Activated T-cell treated with anti-CD3 and anti-CD28 coated beads, Interleukin-2, amount 50 U/mL, for 1 hour (primary cell): ENCODE data around the gene SLC6A19.
"Not testable (repeated sequence)": the region's sequence is repeated elsewhere in the genome, so short reads cannot be mapped to it uniquely, and the experiment has no call there.

Experiments
- DNase-seq: peaks from one replicate; pipeline ENCODE4 v3.0.0-alpha.2; 2020

SLC6A19 gene

DNA sequence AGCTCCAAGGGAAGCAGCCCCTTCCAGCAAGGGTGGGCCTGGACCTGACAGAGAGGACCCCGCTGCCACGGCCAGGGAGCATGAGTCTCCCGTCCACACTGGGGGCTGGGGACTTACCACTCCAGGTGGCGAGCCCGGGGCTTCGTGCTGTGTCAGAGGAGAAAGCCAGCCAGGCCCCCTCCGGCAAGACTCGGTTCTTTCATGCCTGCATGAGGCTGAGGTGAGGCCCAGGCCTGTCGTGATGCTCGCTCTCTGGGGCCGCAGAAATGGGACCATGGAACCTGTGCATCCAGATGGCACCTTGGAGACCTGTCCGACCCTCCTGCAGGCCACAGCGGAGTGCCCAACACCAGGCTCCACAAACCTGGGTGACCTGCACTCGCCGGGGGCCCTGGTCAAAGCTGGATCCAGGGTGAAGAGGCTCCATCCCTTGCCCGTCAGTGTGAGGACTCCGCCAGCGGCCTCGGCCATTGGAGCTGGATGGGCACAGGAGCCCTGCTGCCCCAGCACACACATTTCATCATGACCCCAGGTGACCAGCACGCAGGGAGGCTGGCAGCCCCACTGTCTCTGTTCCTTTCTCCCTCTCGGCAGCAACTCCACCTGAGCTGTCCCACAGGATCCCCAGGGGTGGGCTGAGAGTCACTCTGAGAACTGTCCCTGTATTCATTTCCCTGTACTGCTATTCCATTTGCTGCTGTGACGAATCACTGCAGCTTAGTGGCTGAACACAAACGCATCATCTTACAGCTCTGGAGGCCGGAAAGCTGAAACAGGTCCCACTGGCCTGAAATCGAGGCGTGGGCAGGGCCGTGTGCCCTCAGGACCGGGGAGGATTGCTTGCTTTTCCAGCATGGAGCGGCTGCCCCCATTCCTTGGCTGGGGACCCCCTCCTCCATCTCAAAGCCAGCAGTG, 48.2 kb downstream of the SLC6A19 start:
- no peak for DNase-seq

DNA sequence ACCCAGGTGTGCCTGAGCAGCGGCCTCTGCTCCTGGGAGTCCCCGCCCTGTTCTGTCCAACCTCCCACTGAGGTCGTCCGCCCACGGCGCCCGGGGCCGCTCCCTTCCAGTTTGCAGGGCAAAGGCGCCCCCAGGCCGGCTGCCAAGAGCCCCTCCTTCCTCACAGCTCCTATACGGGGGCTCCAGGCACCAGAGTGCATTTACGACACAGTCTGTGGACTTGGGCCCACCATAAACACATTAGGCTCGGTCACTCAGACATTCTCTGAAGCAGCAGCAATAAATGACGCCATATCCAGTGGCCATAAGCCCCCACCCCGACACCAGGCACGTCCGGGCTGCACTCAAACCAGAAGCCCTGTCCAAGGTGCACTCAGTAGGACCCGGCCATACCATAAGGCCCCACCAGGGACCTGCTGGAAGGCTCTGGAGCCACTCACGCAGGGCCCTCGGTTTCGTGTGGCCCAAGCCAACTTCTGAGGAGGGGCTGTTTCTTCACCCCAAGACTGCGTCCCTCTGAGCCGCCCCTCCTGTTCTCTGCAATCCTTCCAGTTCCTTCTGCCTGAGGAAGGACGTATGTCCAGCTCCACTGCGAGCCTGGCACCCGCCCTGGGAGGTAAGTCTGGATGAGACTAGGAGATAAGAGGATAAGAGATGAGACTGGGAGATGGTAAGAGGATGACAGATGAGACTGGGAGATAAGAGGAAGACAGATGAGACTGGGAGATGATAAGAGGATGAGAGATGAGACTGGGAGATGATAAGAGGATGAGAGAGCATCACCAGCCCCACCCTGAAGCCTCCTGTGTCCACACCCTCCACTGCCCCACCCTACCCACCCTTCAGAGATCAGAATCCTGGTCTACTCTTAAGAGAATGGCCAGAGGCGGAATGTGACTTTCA, 50.5 kb downstream of the SLC6A19 start:
- no peak for DNase-seq

DNA sequence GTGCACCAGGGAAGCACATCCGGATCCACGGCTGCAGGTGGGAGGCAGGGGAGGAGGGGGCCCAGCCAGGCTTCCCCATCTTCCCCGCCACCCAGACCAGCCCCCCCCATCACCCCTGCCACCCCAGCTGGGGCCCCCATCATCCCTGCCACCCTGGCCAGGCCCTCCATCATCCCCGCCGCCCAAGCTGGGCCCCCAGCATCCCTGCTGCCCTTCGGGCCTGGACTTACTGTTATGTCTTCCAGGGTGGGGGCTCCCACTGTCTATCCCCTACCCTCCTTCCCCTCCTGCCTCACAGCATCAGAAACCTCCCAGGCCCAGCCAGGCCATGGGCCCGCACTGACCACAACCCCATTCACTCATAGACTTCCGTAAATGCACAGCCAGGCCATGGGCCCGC, 51.3 kb downstream of the SLC6A19 start:
- no peak for DNase-seq

DNA sequence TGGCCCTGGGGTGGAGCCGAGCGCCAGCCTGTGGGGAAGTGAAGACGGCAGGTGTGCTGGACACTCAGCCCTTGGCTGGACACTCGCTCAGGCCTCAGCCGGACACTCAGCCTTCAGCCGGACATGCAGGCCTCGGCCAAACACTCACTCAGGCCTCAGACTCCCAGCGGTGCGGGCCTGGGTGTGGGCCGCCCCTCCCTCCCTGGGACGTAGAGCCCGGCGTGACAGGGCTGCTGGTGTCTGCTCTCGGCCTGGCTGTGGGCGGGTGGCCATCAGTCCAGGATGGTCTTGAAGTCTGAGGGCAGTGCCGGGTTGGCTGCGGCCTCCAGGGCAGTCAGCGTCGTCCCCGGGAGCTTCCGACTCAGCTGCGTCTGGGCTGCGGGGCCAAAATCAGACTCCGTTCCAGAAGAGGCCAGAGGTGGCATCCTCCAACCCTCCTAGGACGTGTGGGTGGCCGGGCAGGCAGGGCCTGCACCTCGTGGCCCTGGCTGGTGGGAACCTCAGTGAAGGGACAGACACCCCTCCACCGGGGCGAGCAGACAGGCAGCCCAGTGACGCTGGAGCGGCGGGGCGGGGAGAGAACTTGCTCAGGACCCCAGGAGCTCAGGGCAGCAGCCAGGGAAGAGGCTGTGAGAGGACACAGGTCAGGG, 52.2 kb downstream of the SLC6A19 start:
- DNase-seq, result no peak

DNA sequence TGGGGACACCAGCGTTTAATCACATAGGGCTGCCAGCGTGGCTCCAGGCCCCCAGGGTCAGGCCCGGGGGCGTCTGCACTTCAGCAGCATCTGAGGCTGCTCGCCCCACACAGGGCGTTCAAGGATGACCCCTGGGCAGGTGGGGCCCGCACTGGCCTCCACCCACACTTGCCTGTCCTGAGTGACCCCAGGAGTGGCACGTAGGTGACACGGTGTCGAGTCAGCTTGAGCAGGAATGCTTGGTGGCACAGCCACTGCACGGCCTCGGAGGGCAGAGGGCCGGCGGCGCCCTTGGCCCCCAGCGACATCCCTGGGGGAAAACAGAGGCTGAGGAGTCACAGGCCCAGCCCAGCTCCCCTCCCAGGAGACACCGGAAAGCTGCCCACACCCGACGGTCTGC, 52.8 kb downstream of the SLC6A19 start:
- no peak for DNase-seq

DNA sequence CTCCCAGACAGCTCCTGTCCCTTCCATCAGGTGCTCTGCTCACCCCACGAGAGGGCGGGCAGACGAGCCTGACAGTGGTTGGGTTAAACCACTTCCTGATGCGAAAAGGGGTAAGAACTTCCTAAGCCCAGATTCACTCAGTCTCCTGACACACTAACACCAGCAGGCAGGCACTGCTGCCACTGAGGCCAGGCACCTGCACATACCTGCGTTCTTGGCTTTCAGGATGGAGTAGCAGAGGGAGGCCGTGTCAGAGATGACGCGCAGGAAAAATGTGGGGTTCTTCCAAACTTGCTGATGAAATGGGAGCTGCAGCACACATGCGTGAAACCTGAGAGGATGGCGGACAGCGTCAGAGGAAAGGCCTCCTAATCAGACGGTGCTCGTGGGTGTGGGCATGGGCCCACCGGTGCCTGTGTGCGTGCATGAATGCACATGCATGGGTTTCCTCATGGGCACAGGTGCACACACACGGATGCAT, 53.7 kb downstream of the SLC6A19 start:
- DNase-seq, result peak; percentile 56

DNA sequence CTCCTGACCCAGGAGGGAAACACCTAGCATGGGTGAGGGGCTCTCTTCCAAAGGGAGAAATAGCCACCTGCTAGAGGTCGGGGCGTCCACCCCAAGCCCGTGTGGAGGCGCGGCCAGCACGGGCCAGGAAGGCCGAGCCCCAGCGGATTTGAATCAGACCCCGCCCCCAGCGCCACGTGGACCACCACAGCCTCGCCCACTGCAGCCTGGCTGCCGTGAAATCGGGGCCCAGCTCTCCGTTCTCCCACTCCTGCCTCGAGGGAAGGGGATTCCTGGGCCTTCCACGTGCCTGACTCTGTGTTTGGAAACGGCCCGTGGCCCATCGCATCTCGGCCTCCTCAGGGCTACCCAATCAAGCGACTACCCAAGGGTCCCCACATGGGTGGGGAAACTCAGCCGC, 55.4 kb downstream of the SLC6A19 start:
- no peak for DNase-seq

DNA sequence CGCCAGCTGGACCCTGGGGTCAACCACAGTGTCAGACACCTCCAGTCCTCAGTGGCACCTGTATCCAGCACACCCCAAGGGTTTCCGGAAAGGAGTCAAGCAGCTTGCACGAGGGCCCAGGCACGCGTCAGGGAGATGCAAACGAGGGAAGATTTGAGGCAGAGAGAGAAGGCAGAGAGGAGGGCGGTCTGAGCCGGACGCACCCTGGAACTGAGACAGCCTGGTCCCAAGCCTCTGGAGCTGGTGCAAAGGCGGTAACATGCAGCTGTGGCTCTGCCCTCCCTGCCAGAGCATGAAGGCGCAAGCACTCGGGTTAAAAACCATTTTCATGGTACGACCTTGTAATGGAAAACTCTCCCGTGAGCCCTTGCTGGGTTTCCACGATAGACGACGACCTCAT, 56.0 kb downstream of the SLC6A19 start:
- DNase-seq, result no peak

DNA sequence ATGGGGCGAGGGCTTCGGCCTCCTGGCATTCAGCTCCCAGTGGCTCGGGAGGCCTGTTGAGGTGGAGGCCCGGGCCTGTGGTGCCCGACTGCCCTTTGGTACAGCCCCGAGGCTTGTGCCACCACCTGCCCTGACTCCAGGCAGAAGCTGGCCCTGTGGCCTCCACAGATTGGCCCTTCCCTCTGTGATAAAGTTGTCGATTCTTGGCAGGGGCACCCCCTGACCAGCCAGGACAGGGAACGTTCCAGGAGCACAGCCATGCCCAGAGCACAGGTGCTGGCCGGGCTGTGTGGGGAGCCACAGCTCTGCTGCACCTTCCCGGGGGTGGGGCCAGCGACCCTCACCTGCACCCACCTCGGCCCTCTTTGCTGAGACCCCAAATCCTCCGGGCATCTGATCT, 56.4 kb downstream of the SLC6A19 start:
- DNase-seq, result no peak

DNA sequence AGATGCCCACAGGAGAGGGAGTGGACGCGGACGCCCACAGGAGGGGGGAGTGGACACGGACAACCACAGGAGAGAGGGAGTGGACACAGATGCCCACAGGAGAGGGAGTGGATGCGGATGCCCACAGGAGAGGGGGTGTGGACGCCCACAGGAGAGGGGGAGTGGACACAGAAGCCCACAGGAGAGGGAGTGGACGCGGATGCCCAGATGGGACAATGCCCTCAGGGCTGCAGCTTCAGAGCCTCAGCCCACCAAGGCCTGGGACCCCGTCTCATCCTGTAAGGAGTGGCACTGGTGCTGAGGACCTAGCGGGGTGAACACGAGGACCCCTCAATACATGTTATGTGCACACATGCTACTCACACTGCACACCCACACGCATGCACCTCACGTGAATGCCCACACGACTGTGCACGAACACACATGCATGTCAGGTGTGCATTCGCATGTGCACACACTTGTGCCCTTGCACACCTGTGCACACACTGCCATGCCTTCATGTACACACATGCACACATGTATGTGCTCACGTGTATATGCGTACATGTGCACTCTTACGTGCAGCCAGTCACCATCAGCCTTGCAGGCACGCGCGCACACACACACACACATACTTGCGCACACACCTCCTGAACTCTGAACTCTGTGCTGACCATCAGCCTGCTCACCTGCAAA, 58.5 kb downstream of the SLC6A19 start:
- no peak for DNase-seq

DNA sequence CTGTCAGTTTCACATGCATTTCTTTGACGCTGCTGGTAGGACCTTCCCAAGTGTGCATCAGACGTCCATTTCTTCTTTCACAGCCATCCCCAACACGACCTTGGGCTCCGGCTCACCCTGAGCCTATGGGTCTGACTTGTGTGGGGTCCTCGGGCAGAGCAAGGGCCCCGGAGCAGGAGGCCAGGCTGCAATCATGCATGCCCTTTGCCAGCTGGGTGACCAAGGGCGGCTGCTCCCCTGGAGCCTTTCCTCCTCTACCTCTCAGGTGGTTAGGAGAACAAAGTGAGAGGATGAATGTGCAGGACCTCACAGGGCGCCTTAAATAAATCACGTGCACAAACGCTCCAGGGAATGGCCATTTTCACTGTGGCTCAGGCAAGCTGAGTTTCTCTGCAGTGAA, 60.2 kb downstream of the SLC6A19 start:
- no peak for DNase-seq

DNA sequence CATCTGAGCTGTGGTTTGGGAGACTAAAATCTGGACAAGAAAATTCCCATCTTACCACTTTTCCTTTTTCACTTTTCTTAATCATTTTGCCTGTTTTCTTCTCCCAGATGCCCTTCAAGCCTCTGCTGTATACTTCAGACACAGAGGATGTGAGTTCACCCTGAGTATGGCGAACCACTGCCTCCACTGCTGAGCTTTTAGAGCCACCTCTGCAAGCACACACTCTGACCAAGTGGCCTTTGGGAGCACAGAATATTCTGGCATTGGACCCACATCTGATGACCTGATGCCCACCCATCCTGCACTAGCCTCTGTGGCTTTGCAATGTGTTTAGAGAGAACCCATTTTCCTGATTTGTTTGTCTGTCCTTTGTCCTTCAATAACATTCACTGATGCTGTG, 61.0 kb downstream of the SLC6A19 start:
- DNase-seq, result no peak

DNA sequence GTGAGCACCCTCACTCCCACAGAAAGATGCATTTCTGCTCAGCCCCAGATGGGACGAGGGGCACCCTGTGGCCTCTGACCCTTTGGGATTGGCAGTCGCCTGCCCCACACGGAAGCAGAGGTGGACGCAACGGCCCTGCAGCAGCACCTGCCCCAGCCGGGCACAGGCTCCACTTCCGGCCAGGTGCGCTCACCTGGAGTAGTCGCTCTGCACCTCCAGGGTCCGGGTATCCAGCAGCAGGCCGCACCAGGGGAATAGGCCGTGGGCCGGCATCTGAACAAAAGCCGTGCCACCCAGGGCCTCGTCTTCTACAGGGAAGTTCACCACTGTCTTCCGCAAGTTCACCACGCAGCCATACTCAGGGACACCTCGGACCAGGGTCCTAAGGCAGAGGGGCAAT, 62.8 kb downstream of the SLC6A19 start:
- no peak for DNase-seq

DNA sequence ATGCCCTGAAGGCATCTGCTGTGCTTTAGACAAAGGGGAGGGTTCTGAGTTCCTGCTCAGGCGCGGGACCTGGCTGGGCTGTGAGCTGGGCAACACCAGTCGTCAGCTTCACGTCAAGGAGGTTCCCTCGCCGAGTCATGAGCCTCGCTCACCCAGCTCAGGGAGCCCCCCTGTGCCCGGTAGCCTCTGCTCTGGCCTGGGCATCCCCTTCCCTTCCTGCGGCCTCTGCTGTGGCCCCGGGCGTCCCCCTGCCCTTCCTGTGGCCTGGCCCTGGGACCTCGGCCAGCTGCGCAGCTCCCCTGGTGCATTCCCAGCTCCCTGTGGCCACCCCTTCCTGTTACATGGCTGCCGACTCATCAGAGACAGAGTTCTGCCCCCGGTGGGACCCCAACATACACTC, 63.6 kb downstream of the SLC6A19 start:
- DNase-seq, result no peak

DNA sequence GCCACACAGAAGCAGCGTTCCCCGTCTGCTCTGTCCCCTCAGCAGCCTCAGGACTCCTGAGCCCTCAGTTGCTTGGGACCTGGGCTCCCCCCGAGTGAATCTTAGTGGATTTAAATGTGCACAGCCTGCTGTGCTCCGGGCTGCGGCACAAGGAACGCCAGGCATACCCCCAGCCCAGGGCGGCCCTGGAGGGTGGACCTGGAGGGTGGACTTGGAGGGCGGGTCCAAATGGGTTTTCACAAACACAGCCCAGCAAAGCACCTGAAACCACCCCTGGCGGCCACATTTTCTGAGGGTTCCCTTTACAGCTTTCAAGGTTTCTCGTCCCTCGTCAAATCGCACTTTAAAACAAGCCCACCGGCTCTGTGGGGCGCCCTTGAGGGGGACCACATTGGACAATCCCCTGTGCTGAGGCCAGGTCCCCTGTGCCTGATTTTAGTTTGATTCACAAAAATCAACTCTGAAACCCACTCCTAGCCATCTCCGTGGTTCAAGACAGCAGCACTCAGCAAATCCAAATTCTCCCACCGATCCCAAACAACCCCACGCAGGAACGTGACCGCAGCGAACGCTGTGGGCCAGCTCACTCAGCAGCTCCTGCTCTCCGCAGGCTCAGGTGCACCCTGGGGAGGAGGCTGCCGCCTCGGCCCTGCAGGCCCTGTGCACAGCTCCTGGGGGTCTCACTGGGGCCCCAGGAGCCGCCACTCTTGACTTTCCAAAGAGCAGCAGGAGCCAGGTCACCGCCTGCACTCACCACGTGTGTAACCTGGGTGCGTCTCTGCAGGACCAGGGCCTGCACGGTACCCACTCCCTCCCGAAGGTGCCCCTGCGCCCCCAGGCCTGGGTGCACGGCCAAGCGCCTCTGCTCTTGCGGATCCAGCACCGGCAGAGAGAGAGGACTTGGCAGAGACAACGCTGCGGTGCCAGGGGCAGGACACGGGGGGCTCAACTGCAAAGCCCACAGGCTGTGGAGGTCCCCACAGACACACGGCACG, 64.4 kb downstream of the SLC6A19 start:
- DNase-seq, result no peak

DNA sequence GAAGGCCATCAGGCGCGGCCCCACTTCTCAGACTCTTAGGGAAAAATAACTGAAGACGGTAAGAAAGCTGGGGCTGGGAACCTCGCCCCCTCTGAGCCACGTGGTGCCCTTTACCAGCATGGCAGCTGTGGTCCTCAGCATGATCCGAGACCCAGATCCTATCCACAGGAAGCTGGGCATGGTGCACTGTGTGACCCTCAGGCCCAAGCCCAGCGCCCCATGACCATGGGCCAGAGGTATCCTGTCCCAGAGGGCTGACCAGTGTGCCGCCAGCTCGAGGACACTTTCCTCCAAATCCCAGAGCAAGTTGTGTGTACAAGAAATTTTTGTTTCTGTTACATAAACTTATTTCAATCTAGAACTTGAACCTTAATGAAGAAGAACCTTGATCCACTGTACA, 65.4 kb downstream of the SLC6A19 start:
- no peak for DNase-seq

DNA sequence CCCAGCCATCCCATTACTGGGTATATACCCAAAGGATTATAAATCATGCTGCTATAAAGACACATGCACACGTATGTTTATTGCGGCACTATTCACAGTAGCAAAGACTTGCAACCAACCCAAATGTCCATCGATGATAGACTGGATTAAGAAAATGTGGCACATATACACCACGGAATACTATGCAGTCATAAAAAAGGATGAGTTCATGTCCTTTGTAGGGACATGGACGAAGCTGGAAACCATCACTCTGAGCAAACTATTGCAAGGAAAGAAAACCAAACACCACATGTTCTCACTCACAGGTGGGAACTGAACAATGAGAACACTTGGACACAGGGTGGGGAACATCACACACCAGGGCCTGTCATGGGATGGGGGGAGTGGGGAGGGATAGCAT, 66.1 kb downstream of the SLC6A19 start:
- DNase-seq, result not testable (repeated sequence)

DNA sequence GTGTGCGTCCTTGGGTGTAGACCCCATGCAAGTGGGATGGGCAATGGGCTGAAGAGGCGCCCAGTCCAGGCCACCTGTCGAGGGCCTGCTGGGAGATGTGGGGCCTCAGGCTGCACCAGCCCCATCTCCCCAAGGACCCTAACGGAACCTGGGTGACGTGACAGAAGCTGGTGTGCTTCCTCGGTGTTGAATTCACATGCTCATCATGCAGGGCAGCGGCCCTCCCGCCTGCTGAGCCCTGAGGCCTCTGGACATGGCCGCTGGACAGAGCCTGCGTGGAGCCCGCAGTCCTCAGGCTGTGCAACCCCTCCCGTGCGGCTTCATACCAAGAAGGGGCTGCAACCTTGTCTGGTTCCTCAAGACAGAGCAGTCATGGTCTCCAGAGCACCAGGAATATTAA, 66.7 kb downstream of the SLC6A19 start:
- no peak for DNase-seq

DNA sequence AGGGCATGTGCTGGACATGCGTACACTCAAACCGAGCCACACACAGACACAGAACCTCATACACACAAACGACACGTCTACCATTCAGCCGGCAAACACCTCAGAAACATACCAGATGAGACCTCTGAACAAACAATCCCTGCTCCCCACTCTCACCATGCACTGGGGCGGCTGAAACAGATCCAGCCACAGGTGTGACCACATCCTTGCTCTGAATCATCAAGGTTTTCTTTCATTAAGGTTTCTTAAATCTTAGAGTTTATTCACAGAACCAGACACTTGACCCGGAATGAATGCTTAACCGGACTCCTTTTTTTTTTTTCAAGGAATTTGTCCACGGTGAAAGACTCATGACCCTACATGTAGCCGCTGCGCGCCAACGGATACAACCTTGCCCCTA, 67.3 kb downstream of the SLC6A19 start:
- peak; percentile 26 for DNase-seq

DNA sequence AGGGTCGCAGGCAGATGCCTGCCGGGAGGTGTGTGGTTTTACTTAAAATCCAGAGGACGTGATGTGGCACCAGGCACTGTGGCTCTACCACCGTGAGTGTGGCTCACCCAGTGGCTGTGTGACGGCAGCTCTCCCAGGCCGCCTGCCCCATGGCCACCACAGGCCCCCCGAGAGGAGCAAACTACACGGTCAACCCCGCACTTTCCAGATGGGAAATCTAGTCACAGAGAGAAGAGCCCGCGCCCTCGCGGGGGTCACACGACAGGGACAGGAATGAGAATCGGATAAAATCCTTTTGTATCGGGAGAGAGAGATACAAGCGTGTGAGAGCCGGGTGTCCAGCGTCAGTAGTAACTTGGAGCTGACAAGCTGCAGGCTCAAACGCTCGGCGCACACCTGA, 69.0 kb downstream of the SLC6A19 start:
- no peak for DNase-seq
